ENCODE measurements around the gene HSPB6. TPM values are rescaled to one million over a fixed set of nuclear protein-coding genes. Genes with fewer than 3 reads are reported as not detected.

The HSPB6 gene
- total RNA-seq, 1 donor from 2014 or later = 0.60 TPM

GRCh38 chr19:35729763-35730162 lies 27.1 kb downstream of the HSPB6 start:
- H3K36me3 Mint-ChIP-seq = peaks cover 14% of the 10 kb centered on the region
- TF ChIP-seq CTCF (conservative IDR thresholded peaks at IDR 0.05) = no peak
- DNase-seq (ENCODE audit: extremely low spot score, unreplicated experiment) = no peak
- H3K27me3 Mint-ChIP-seq = no peaks in the 10 kb centered on the region
- H3K27ac Mint-ChIP-seq = peak overlapping the region; percentile 56
- H3K4me1 Mint-ChIP-seq (ENCODE audit: unreplicated experiment) = peaks cover 5% of the 10 kb centered on the region
- H3K4me3 Mint-ChIP-seq = no peak overlapping the region
- H3K9me3 Mint-ChIP-seq = no peaks in the 10 kb centered on the region

- H3K27me3 Mint-ChIP-seq = no peaks in the 10 kb centered on the region
- H3K4me1 Mint-ChIP-seq (ENCODE audit: unreplicated experiment) = peaks cover 5% of the 10 kb centered on the region
- H3K27ac Mint-ChIP-seq = no peak overlapping the region
- H3K36me3 Mint-ChIP-seq = peaks cover 14% of the 10 kb centered on the region
- H3K4me3 Mint-ChIP-seq = no peak overlapping the region
- no peak for TF ChIP-seq CTCF (conservative IDR thresholded peaks at IDR 0.05)
- H3K9me3 Mint-ChIP-seq = no peaks in the 10 kb centered on the region
- no peak for DNase-seq (ENCODE audit: extremely low spot score, unreplicated experiment)
Observed at GRCh38 chr19:35729021-35729420, 27.8 kb downstream of the HSPB6 start.

GRCh38 chr19:35727956-35728706 lies 28.7 kb downstream of the HSPB6 start:
- DNase-seq (ENCODE audit: extremely low spot score, unreplicated experiment) = no peak
- no peaks in the 10 kb centered on the region for H3K27me3 Mint-ChIP-seq
- H3K36me3 Mint-ChIP-seq = peaks cover 14% of the 10 kb centered on the region
- H3K27ac Mint-ChIP-seq = no peak overlapping the region
- no peak overlapping the region for H3K4me3 Mint-ChIP-seq
- TF ChIP-seq CTCF (conservative IDR thresholded peaks at IDR 0.05) = no peak
- no peaks in the 10 kb centered on the region for H3K9me3 Mint-ChIP-seq
- H3K4me1 Mint-ChIP-seq (ENCODE audit: unreplicated experiment) = peaks cover 5% of the 10 kb centered on the region

GRCh38 chr19:35727053-35727955 lies 29.5 kb downstream of the HSPB6 start:
- Mint-ChIP-seq H3K27ac (no peak overlapping the region), H3K9me3 (no peaks in the 10 kb centered on the region), H3K27me3 (no peaks in the 10 kb centered on the region), H3K4me3 (no peak overlapping the region), H3K36me3 (peaks cover 14% of the 10 kb centered on the region), H3K4me1 (ENCODE audit: unreplicated experiment) (peaks cover 5% of the 10 kb centered on the region)
- TF ChIP-seq CTCF (conservative IDR thresholded peaks at IDR 0.05) = no peak
- DNase-seq (ENCODE audit: extremely low spot score, unreplicated experiment) = no peak

GRCh38 chr19:35725216-35725861 lies 31.5 kb downstream of the HSPB6 start:
- no peak overlapping the region for H3K4me3 Mint-ChIP-seq
- no peaks in the 10 kb centered on the region for H3K4me1 Mint-ChIP-seq (ENCODE audit: unreplicated experiment)
- H3K9me3 Mint-ChIP-seq = no peaks in the 10 kb centered on the region
- no peak for DNase-seq (ENCODE audit: extremely low spot score, unreplicated experiment)
- H3K36me3 Mint-ChIP-seq = peaks cover 4% of the 10 kb centered on the region
- TF ChIP-seq CTCF (conservative IDR thresholded peaks at IDR 0.05) = no peak
- no peak overlapping the region for H3K27ac Mint-ChIP-seq
- H3K27me3 Mint-ChIP-seq = no peaks in the 10 kb centered on the region
